ENCODE measurements around the gene ARRDC4.

ARRDC4 gene

GRCh38 chr15:97995192-97995591 lies 34.7 kb downstream of the ARRDC4 start:
- no peak for DNase-seq (ENCODE audit: insufficient read length, low spot score)
- FAIRE-seq: no peak

- FAIRE-seq: no peak
- no peak for DNase-seq (ENCODE audit: insufficient read length, low spot score)
These were observed 35.5 kb downstream of the ARRDC4 start for GRCh38 chr15:97995881-97996603.

- FAIRE-seq: no peak
- no peak for DNase-seq (ENCODE audit: insufficient read length, low spot score)
These were observed 38.0 kb downstream of the ARRDC4 start for GRCh38 chr15:97998307-97999071.

- FAIRE-seq (no peak), DNase-seq (ENCODE audit: insufficient read length, low spot score) (no peak)
These were observed 40.0 kb downstream of the ARRDC4 start for GRCh38 chr15:98000249-98001203.

- no peak for FAIRE-seq
These were observed 41.2 kb downstream of the ARRDC4 start for GRCh38 chr15:98001663-98002194.

GRCh38 chr15:98002419-98002818 lies 41.9 kb downstream of the ARRDC4 start:
- FAIRE-seq: no peak

More at GRCh38 chr15:98001663-98002194, 41.2 kb downstream of the ARRDC4 start:
- DNase-seq (ENCODE audit: insufficient read length, low spot score): no peak

GRCh38 chr15:98002866-98003265 lies 42.4 kb downstream of the ARRDC4 start:
- FAIRE-seq: no peak
- no peak for DNase-seq (ENCODE audit: insufficient read length, low spot score)

More at GRCh38 chr15:98002419-98002818, 41.9 kb downstream of the ARRDC4 start:
- DNase-seq (ENCODE audit: insufficient read length, low spot score): no peak

- FAIRE-seq (no peak), DNase-seq (ENCODE audit: insufficient read length, low spot score) (no peak)
These were observed 43.0 kb downstream of the ARRDC4 start for GRCh38 chr15:98003518-98003917.

GRCh38 chr15:98003996-98004395 lies 43.5 kb downstream of the ARRDC4 start:
- DNase-seq (ENCODE audit: insufficient read length, low spot score) (no peak), FAIRE-seq (no peak)

- DNase-seq (ENCODE audit: insufficient read length, low spot score) (no peak), FAIRE-seq (no peak)
These were observed 45.2 kb downstream of the ARRDC4 start for GRCh38 chr15:98005659-98006058.

GRCh38 chr15:98009169-98009568 lies 48.7 kb downstream of the ARRDC4 start:
- no peak for DNase-seq (ENCODE audit: insufficient read length, low spot score)
- FAIRE-seq: no peak

- FAIRE-seq: no peak
- DNase-seq (ENCODE audit: insufficient read length, low spot score): no peak
These were observed 49.5 kb downstream of the ARRDC4 start for GRCh38 chr15:98009971-98010370.

- DNase-seq (ENCODE audit: insufficient read length, low spot score): no peak
- FAIRE-seq: no peak
These were observed 51.9 kb downstream of the ARRDC4 start for GRCh38 chr15:98012354-98012753.

GRCh38 chr15:98013631-98014030 lies 53.1 kb downstream of the ARRDC4 start:
- no peak for FAIRE-seq
- no peak for DNase-seq (ENCODE audit: insufficient read length, low spot score)

- no peak for FAIRE-seq
- no peak for DNase-seq (ENCODE audit: insufficient read length, low spot score)
These were observed 56.9 kb downstream of the ARRDC4 start for GRCh38 chr15:98017150-98017964.

GRCh38 chr15:98018761-98019351 lies 58.4 kb downstream of the ARRDC4 start:
- FAIRE-seq: no peak
- no peak for DNase-seq (ENCODE audit: insufficient read length, low spot score)

All from GM19239 (cell line).